Measurements from ENCODE around the gene CERT1.
A peak's percentile ranks its signal among the peaks of the same experiment; 100 is the strongest.
"Not testable (repeated sequence)": the region's sequence is repeated elsewhere in the genome, so short reads cannot be mapped to it uniquely, and the experiment has no call there.

The CERT1 gene, protein sequence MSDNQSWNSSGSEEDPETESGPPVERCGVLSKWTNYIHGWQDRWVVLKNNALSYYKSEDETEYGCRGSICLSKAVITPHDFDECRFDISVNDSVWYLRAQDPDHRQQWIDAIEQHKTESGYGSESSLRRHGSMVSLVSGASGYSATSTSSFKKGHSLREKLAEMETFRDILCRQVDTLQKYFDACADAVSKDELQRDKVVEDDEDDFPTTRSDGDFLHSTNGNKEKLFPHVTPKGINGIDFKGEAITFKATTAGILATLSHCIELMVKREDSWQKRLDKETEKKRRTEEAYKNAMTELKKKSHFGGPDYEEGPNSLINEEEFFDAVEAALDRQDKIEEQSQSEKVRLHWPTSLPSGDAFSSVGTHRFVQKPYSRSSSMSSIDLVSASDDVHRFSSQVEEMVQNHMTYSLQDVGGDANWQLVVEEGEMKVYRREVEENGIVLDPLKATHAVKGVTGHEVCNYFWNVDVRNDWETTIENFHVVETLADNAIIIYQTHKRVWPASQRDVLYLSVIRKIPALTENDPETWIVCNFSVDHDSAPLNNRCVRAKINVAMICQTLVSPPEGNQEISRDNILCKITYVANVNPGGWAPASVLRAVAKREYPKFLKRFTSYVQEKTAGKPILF

DNA sequence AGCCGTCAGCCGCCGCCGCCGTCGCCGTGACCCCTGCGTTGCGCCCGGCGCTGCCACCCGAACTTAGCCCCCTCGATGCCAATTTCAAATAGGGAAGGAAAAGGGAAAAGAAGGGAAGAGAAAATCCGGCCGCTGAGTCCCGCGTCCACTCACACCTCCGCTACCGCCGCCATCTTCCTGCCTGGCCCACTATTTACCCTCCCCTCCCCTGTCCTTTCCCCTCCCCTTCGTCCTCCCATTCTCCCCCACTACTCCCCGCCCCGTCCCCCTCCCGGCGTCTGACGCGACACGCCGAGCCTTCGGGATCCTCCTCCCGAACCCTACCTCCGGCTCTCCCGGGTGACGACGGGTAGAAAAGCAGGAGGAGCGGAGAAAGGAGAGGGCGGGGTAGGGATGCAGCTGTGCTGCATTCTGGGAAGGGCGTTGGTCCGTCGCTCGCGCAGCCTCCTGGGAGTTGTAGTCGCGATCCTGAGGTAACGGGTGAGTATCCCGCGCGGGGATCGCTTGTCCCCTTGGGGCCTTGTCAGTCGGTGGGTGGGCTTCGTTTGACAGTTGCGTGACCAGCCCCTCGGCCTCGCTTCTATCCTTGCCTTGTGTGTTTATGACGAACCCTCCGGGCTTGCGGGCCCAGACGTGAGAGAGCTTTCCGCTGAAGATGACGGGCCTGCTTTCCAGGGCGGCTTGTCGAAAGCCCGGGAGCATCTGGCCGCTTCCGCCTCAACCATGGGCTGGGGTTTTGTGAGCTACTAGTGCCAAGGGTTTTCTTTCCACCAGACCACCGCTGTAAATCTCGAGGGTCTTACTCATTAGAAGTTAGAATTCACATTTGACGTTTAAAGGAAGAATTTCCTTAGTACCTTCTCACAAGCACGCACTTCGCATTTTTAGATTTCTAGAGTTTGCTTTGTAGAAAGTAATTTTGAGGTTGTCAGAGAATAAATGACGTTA, at the start of gene CERT1, which contains the start of gene POLK:
TSS of gene CERT1 (minus strand) at position 195 of the 948 bp plus-strand sequence. CDS start 422 bp downstream, outside the sequence.
TSS of gene POLK (plus strand) at position 457 of the 948 bp plus-strand sequence.
- peak; percentile 96 for DNase-seq

DNA sequence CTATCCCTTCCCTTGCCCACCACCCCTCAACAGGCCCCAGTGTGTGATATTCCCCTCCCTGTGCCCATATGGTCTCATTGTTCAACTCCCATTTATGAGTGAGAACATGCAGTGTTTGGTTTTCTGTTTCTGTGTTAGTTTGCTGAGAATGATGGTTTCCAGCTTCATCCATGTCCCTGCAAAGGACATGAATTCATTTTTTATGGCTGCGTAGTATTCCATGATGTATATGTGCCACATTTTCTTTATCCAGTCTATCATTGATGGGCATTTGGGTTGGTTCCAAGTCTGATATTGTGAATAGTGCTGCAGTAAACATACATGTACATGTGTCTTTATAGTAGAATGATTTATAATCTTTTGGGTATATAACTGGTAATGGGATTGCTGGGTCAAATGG, 49.2 kb upstream of the CERT1 start:
- not testable (repeated sequence) for DNase-seq

DNA sequence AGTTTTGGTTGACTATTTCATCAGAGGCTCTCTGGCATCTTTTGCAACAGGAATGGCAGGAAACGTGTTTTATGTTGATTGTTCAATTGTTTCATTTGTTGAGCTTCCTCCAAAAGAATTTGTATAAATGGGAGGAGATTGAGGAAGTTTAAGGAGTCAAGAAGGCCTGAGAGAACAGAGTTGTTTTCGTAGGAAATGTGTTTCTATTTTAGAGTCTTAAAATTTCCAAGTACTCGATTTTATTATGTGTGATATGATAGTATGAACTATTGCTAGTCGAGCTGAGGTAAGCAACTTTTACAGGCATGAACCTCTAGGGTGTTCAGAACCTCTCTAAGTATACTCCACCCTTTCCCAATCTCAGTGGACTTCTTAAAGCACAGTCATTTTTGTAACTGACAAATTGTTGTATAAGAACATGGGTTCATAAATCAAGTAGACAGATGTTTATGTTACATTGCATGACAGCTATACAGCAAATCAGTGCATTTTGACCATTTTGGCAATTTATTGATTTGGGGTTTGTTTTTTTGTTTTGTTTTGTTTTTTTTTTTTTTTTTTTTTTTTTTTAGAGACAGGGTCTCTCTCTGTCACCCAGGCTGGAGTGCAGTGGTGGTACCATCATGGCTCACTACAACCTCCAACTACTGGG, 47.7 kb upstream of the CERT1 start:
- peak in 1 of 2 donors; percentile 7 for DNase-seq

DNA sequence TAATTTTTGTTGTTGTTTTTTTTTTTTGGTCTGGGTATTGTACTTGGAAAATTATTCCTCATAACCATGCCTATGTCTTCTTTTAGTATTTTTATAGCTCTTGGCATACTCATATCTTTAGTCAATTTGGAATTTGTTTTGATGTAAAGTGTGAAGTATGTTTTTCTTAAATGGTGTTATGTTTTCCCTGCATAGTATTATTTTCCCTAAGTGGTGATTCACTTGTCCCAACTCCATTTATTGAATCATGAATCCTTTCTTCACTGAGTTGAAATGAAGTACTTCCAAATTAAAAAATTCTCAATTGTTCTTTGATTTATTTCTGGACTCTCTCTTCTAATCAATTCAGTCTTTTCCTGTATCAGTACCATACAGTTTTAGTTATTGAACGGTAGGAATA, 46.8 kb upstream of the CERT1 start:
- no peak for DNase-seq

DNA sequence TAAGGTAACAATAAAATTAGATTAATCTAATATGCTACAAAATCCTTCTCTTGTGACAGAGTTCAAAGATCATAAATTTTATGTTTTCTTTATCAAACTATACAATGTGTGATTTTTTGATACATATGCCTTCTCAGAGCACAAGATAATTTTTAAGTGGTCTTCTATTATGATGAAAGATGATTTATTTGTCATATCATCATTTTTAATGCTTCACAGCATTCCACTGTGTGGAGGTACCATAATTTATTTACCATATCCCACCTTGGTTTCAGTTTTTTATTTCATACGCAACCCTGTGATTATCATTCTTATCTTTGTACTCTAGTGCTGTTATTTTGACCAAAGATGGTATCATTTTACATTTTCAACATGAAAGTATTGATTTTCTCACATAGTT, 41.9 kb upstream of the CERT1 start:
- DNase-seq = no peak

DNA sequence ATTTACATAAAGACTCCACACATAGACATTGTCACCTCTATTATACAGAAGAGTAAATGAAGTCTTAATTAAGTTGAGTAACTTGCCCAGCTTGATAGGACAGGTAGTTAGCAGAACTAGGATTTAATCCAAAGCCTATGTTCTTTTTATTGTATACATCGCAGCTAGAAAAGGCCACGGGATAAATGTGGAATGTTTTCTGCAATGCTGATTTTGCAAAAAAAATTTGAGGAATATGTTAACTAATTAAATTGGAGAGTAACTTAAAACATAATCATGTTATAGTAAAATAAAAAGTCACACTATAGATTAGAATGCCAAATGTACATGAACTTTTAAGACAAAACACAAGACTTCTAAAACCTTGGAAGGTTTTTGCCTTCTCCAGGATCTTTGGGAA, 41.3 kb upstream of the CERT1 start:
- no peak for DNase-seq

DNA sequence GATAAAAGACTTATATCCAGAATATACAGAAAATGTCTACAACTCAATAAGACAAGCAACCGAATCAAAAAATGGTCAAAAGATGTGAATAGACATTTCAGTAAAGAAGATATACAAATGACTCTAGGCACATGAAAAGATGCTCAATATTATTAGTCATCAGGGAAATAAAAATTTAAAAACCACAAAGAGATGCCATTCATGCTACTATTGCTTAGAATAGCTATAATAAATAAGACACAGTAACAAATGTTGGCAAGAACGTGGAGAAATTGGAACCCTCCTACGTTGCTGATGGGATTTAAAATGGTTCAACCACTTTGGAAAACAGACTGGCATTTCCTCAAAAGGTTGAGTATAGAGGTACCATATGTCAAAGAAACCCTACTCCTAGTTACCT, 40.0 kb upstream of the CERT1 start:
- no peak for DNase-seq

DNA sequence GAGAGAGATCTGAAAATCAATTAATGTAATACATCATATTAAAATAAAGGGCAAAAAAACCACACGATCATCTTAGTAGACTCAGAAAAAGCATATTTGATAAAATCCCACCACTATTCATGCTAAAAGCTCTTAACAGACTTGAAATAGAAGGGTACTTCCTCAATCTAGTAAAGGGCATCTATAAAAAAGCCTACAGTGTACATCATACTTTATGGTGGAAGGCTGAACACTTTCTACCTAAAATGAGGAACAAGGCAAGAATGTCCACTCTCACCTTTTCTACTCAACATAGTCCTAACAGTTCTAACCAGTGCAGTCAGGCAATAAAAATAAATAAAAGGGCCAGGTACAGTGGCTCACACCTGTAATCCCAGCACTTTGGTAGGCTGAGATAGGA, 39.2 kb upstream of the CERT1 start:
- no peak for DNase-seq

DNA sequence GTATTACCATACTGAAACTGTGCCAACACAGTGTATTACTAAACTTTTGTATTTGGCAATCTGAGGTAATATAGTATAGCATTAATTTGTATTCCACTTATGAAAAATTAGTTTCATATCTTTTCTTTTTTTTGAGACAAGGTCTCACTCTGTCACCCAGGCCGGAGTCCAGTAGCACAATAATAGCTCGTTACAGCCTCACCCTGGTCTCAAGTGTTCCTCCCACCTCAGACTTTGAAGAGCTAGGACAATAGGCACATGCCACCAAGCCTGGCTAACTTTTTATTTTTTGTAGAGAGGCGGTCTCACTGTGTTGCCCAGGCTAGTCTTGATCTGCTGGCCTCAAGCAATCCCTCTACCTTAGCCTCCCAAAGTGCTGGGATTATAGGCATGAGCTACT, 36.4 kb upstream of the CERT1 start:
- no peak for DNase-seq

DNA sequence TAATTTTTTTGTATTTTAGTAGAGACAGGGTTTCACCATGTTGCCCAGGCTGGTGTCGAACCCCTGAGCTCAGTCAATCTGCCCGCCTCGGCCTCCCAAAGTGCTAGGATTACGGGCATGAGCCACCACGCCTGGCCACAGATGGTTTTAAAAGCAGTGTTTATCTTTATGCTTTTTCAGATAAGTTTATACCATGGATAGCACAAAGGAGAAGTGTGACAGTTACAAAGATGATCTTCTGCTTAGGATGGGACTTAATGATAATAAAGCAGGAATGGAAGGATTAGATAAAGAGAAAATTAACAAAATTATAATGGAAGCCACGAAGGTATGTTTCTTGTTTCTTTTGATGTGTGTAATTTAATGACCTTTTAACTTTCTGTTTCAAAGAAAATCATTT, 35.4 kb upstream of the CERT1 start:
- DNase-seq = no peak

DNA sequence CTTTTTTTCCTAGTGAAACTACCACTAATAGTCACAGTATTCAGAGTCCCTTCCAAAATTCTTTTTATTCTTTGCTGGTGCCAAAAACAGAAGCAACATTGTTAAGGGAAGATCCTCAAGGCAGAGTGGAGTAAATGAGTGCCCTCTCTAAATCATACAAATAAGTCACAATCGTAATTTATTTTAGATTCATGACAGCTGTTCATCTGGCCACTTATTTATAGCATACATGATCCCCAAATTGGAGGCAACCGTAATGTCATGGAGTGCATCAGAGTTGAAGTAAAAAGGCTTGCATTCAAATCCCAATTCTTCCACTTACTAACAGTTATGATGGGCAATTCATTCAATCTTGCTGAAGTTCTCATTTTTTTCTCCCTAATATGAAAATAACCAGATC, 33.7 kb upstream of the CERT1 start:
- no peak for DNase-seq

DNA sequence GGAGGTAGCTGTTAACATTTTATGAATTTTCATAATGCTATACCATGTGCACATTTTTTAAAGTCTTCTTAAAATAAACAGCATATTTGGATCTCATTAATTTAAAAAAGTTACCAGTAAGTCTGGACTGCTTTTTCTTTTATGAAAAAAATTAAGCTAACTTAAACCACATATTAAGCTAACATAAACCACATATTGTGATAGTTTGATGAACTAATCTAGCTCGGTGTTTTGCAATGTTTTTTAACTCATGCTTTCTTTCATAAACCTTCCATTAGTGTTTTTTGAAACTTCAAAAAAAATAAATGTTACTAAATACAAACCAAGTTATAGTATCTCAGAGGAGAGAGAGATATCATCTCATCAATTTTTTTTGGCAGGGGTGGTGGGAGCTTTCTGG, 26.8 kb upstream of the CERT1 start:
- no peak for DNase-seq

DNA sequence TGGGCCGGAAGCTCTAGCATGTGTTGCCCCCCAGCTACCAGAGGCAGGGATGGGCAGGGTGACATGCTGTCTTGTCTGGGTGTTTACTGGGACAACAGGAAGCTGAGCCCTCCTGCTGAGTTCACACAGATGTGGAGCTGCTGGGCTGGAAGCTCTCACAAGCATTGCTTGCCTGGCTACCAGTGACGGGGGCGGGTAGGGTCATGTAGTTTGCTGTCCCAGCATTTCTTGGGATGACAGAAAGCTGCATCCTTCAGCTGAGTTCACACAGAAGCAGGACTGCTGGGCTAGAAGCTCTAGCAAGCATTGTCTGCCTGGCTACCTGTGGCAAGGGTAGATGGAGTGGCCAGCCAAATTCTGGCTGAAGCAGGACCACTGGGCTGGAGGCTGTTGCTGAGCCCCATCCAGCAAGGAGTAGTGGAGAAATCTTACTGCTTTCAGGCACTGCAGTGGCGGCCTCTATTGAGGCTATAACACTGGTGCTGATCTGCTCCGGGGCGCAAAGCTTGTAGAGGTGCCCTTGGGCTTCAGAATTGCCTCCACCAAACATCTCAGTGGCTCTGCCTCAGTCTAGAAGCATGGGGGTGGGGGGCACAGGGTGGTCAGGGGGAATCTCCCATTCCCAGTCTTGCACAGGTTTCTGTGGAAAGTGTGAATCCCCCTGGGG, 25.4 kb upstream of the CERT1 start:
- no peak for DNase-seq

DNA sequence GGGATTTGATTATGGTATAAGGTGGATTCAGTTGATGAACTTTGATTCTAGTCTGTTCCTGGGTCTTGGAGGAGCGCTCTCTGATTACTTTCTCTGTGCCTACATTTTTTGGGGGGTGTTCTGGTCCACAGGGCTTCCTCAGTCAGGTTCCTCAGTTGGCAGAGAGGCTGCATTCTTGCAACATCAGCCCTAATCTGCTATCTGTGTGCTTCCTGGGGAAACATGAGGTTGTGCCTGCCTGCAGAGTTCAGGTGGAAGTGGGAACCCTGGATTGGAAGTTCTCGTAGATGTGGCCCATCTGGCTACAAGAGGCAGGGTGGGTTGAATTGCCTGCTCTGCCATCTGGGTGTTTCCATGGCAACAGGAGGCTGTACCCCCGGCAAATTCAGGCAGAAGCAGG, 24.7 kb upstream of the CERT1 start:
- no peak for DNase-seq

DNA sequence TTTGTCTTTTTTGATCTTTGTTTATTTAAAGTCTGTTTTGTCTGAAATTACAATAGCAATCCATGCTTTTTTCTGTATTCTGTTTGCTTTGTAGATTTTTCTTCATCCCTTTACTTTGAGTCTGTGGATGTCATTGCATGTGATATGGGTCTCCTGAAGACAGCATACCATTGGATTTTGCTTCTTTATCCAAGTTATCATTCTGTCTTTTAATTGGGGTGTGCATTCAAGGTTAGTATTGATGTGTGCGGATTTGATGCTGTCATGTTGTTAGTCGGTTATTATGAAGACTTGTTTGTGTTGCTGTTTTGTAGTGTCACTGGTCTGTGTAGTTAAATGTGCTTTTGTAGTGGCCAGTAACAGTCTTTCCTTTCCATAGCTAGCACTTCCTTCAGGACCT, 23.3 kb upstream of the CERT1 start:
- no peak for DNase-seq

DNA sequence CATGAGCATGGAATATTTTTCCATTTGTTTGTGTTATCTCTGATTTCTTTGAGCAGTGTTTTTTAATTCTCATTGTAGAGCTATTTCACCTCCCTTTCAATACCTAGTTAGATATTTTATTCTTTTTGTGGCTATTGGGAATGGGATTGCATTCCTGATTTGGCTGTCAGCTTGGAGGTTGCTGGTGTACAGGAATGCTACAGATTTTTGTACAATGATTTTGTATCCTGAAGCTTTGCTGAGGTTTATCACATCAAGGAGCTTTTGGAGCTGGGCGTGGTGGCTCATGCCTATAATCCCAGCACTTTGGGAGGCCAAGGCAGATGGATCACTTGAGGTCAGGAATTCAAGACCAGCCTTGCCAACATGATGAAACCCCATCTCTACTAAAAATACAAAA, 22.3 kb upstream of the CERT1 start:
- DNase-seq = not testable (repeated sequence)

DNA sequence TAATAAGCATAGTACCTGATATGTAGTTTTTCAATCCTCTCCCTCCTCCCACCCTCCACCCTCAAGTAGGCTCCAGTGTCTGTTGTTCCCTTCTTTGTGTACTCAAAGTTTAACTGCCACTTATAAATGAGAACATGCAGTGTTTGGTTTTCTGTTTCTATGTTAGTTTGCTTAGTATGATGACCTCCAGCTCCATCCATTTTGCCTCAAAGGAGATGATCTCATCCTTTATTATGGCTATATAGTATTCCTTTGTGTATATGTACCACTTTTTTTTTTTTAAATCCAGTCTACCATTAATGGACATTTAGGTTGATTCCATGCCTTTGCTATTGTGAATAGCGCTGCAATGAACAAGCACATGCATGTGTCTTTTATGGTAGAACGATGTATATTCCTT, 20.8 kb upstream of the CERT1 start:
- DNase-seq = no peak

DNA sequence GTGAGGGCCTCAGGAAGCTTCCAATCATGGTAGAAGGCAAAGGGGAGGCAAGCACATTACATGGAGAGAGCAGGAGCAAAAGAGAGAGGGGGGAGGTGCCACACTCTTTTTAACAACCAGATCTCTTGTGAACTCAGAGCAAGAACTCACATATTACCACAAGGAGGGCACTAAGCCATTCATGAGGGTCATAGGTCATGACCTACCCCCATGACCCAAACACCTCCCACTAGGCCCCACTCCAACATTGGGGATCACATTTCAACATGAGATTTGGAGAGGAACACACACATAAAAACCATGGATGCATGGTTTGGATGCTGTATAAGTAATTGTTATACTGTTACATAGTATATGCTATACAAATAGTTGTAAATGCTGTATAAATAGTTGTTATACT, 17.8 kb upstream of the CERT1 start:
- DNase-seq = no peak

DNA sequence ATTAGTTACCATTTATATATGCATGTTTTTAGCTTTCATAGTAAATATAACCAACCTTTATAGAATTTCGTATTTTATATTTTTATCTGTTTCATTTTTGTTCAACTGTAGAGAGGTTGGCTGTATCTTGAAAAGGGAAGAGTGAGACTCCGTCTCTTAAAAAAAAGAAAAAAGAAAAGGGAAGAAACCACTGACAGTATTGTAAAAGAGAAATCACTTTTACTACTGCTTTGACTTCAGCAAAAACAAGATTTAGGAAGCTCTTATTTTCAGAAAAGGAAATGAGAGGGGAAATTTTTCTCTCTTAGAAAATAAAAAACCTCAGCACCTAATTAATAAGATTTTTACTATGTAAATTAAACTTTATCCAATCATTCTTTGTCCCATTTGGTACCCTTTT, 14.6 kb upstream of the CERT1 start:
- no peak for DNase-seq

DNA sequence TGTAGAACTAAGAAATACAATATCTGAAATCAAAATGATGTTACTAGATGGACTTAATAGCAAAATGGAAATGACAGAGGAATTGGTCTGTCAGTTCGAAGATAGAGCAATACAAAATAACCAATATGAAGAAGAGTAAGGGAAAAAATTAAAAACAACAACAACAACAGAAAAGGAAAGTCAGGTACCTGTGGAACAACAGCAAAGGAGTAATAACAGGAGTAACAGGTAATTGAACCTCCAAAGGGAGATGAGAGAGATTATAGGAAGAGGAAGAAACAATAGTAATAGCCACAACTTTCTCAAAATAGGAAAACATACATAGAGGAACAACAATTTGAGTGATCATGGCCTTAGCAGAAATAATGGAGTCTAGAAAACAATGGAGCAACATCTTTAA, 13.9 kb upstream of the CERT1 start:
- DNase-seq = no peak

DNA sequence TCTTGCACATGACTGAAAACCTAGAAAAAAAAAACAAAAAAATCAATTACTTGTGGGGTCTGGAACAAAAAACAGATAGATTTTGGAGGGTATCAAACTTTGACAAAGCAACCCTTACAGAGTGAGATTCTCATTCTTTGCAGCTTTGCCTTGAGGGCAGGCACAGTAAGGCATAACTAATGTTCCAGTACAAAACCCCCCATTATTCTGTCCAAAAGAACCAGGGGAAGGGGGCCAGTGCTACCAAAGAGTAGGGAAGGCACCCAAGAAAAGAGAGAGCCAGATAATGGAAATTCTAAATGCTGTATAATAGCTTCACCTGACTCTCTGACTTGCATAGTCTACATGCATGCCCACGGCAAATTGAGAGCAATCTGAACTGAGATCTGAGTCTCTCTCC, 13.2 kb upstream of the CERT1 start:
- DNase-seq = no peak

DNA sequence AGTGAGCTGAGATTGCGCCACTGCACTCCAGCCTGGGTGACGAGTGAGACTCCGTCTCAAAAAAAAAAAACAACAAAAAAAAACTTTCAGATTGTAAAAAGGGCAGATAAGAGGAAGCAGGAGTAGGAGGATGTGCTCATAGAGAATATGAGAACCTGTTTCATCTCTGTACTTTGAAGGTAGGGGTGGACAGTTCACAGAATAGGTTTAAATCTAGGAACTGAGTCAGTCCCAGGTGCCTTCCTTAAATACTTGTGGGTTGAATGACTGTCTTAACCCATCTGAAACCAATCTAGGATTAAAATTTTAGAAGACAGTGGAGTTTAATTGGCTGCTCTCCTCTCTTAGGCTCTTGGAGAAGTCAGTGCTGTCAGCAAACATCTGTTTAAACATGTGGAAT, 12.6 kb upstream of the CERT1 start:
- DNase-seq = no peak

All from CD4-positive, alpha-beta T cell treated with Interleukin-4 for 1 hour (primary cell).